Middle frontal gyrus (tissue), 1 donor: ENCODE data around the gene APLNR.

ENCODE experiments used
- DNase-seq: peaks from one replicate; pipeline ENCODE4 v3.0.0-alpha.2; 2015; ENCODE audit warnings: low spot score; ENCODE audit errors: extremely low spot score

Gene APLNR

GRCh38 chr11:57219021-57219627 is 17.9 kb downstream of the APLNR start:
- DNase-seq: no peak

GRCh38 chr11:57217053-57217452 is 20.0 kb downstream of the APLNR start:
- no peak for DNase-seq

- no peak for DNase-seq
Measured at GRCh38 chr11:57216463-57216862, 20.6 kb downstream of the APLNR start.

- DNase-seq: no peak
Measured at GRCh38 chr11:57214494-57214893, 22.6 kb downstream of the APLNR start.

GRCh38 chr11:57214098-57214417 is 23.0 kb downstream of the APLNR start:
- no peak for DNase-seq

- DNase-seq: no peak
Measured at GRCh38 chr11:57213342-57214097, 23.5 kb downstream of the APLNR start.

- no peak for DNase-seq
Measured at GRCh38 chr11:57210781-57211180, 26.3 kb downstream of the APLNR start.

- no peak for DNase-seq
Measured at GRCh38 chr11:57207168-57207567, 29.9 kb downstream of the APLNR start.

- DNase-seq: no peak
Measured at GRCh38 chr11:57205041-57205641, 31.9 kb downstream of the APLNR start.

GRCh38 chr11:57203882-57204480 is 33.1 kb downstream of the APLNR start:
- no peak for DNase-seq

- DNase-seq: no peak
Measured at GRCh38 chr11:57203359-57203758, 33.7 kb downstream of the APLNR start.

GRCh38 chr11:57202281-57202680 is 34.8 kb downstream of the APLNR start:
- no peak for DNase-seq

- DNase-seq: no peak
Measured at GRCh38 chr11:57200917-57201316, 36.1 kb downstream of the APLNR start.

- DNase-seq: no peak
Measured at GRCh38 chr11:57199330-57199729, 37.7 kb downstream of the APLNR start.

- no peak for DNase-seq
Measured at GRCh38 chr11:57197762-57198161, 39.3 kb downstream of the APLNR start.

GRCh38 chr11:57196596-57196995 is 40.5 kb downstream of the APLNR start:
- DNase-seq: no peak

GRCh38 chr11:57192316-57192715 is 44.7 kb downstream of the APLNR start:
- DNase-seq: no peak

GRCh38 chr11:57191311-57192219 is 45.5 kb downstream of the APLNR start:
- DNase-seq: no peak

- DNase-seq: no peak
Measured at GRCh38 chr11:57190548-57190947, 46.5 kb downstream of the APLNR start.
